OCI-LY3 (cell line): ENCODE data around the gene EXOC6.

Experiments used
- H2AFZ ChIP-seq: fragments of 200-600, 300-600 bp; shearing (Covaris generic); 2 replicates; pipeline ENCODE4 v1.6.0; 2014; ENCODE audit warnings: antibody characterized with exemption, low read depth, low read length
- H3K27ac ChIP-seq: fragments of 200-600, 300-600 bp; sonication (generic); 2 replicates; pipeline ENCODE4 v1.5.1; 2014; ENCODE audit warnings: mild to moderate bottlenecking, low read length, moderate library complexity, mixed read lengths
- H3K27me3 ChIP-seq: fragments of 200-600, 300-600 bp; sonication (generic); 2 replicates; pipeline ENCODE4 v1.6.1; 2014; ENCODE audit warnings: low read depth, low read length, mixed read lengths
- H3K36me3 ChIP-seq: fragments of 200-600, 300-600 bp; sonication (generic); replicated peaks from 2 replicates; pipeline ENCODE3; 2014; ENCODE audit warnings: low read depth, low read length, mixed read lengths
- H3K4me1 ChIP-seq: fragments of 300-600, 200-600 bp; sonication (generic); 2 replicates; pipeline ENCODE4 v1.6.1; 2014; ENCODE audit warnings: low read length, mixed read lengths
- H3K4me2 ChIP-seq: fragments of 200-600, 300-600 bp; sonication (generic); 2 replicates; pipeline ENCODE4 v1.6.1; 2014; ENCODE audit warnings: low read length, mixed read lengths
- H3K4me3 ChIP-seq: fragments of 300-600, 200-600 bp; sonication (generic); 2 replicates; pipeline ENCODE4 v1.5.1; 2014; ENCODE audit warnings: antibody characterized with exemption, mild to moderate bottlenecking, low read length, moderate library complexity
- H3K79me2 ChIP-seq: fragments of 300-600, 200-600 bp; shearing (Covaris generic); 2 replicates; pipeline ENCODE4 v1.6.1; 2014; ENCODE audit warnings: mild to moderate bottlenecking, low read length, mixed read lengths
- H3K9ac ChIP-seq: fragments of 300-600, 200-600 bp; shearing (Covaris generic); 2 replicates; pipeline ENCODE4 v1.6.0; 2014; ENCODE audit warnings: mild to moderate bottlenecking, low read length, moderate library complexity
- H3K9me3 ChIP-seq: fragments of 200-600, 300-600 bp; shearing (Covaris generic); 2 replicates; pipeline ENCODE4 v1.6.1; 2014; ENCODE audit warnings: low read length, mixed read lengths; ENCODE audit not compliant: insufficient read depth
- H4K20me1 ChIP-seq: fragments of 200-600, 300-600 bp; sonication (generic); 2 replicates; pipeline ENCODE4 v1.6.1; 2016; ENCODE audit warnings: low read length, mixed read lengths; ENCODE audit not compliant: insufficient read depth
- EZH2phosphoT487 ChIP-seq: fragments of 200-600 bp; shearing (Covaris generic); IDR thresholded peaks from 2 replicates; pipeline ENCODE4 v1.6.1; 2018; ENCODE audit warnings: antibody characterized with exemption, mixed run types, low read depth
- TF ChIP-seq, protein P1 (sequence below): fragments of 200-600, 300-600 bp; sonication (generic); IDR thresholded peaks from 2 replicates; pipeline ENCODE4 v1.5.1; 2014; ENCODE audit warnings: antibody characterized with exemption, low read length, low read depth

EXOC6 gene

DNA sequence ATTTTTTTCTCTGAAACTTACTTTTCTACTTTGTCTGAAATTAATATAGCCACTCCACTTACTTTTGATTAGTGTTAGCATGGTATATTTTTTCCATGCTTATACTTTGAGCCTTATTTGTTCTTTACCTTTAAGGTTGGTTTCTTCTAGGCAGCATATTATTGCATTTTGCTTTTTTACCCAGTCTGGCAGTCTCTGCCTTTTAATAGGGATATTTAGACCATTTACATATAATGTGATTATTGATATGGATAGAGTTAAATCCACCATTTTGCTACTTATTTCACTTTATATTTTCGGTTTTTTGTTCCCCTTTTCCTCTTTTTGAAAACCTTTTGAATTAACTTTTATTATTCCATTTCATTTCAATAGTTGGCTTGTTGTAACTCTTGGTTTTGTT, 255.6 kb downstream of the EXOC6 start:
- H3K4me1 ChIP-seq, result 0 out of 2 replicates have a peak, but pooled peaks cover 4% of the 10 kb centered on the region
- no peak overlapping the region for H3K9ac ChIP-seq
- H3K27ac ChIP-seq, result no peak overlapping the region
- no peak for TF ChIP-seq EZH2phosphoT487
- TF ChIP-seq, protein P1, sequence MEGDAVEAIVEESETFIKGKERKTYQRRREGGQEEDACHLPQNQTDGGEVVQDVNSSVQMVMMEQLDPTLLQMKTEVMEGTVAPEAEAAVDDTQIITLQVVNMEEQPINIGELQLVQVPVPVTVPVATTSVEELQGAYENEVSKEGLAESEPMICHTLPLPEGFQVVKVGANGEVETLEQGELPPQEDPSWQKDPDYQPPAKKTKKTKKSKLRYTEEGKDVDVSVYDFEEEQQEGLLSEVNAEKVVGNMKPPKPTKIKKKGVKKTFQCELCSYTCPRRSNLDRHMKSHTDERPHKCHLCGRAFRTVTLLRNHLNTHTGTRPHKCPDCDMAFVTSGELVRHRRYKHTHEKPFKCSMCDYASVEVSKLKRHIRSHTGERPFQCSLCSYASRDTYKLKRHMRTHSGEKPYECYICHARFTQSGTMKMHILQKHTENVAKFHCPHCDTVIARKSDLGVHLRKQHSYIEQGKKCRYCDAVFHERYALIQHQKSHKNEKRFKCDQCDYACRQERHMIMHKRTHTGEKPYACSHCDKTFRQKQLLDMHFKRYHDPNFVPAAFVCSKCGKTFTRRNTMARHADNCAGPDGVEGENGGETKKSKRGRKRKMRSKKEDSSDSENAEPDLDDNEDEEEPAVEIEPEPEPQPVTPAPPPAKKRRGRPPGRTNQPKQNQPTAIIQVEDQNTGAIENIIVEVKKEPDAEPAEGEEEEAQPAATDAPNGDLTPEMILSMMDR, result no peak
- no peaks in the 10 kb centered on the region for H3K79me2 ChIP-seq
- no peaks in the 10 kb centered on the region for H3K27me3 ChIP-seq
- no peak overlapping the region for H2AFZ ChIP-seq
- no peaks in the 10 kb centered on the region for H3K9me3 ChIP-seq
- H3K4me2 ChIP-seq, result no peak overlapping the region
- H3K36me3 ChIP-seq, result no peaks in the 10 kb centered on the region
- H4K20me1 ChIP-seq, result no peaks in the 10 kb centered on the region
- H3K4me3 ChIP-seq, result no peak overlapping the region

DNA sequence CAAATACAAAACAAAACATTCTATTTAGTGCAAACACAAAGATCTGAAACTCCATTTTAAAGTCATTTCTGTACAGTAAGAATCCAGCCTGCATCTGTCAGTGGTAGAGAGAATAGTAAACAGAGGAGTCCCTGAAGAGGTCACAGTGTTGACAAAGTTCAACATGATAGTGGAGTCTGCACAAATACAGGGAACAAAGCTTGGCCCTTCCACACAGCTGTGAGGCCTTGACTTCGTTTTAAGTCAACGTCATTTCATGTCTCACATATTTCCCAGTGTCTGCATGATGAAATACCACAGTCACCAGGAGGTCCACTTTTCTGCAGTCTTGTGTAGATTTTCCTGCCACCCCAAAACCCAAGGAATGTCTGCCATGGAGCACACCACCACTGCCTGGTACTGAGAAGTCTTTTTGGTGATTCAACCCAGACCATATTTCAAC, 258.3 kb downstream of the EXOC6 start:
- H3K4me2 ChIP-seq, result no peak overlapping the region
- H3K36me3 ChIP-seq, result no peaks in the 10 kb centered on the region
- H3K4me1 ChIP-seq, result peaks cover 17% of the 10 kb centered on the region
- H3K9ac ChIP-seq, result no peak overlapping the region
- H3K27me3 ChIP-seq, result no peaks in the 10 kb centered on the region
- no peaks in the 10 kb centered on the region for H3K9me3 ChIP-seq
- no peak overlapping the region for H3K27ac ChIP-seq
- no peak overlapping the region for H2AFZ ChIP-seq
- H3K4me3 ChIP-seq, result no peak overlapping the region
- H3K79me2 ChIP-seq, result no peaks in the 10 kb centered on the region
- TF ChIP-seq, protein P1, result no peak
- no peak for TF ChIP-seq EZH2phosphoT487
- no peaks in the 10 kb centered on the region for H4K20me1 ChIP-seq
